Lung (tissue), 12 donors: ENCODE data around the gene JPH2. TPM values are rescaled to one million over a fixed set of nuclear protein-coding genes. Genes with fewer than 3 reads are reported as not detected.

Experiments used
- ATAC-seq: fragments of 200-7000 bp; cut with Tn5 transposase; one replicate; pipeline ENCODE4 v1.9.1; 2020; ENCODE audit warnings: moderate number of reproducible peaks; ENCODE audit not compliant: insufficient read depth, low FRiP score
- DNase-seq, 3 donors: peaks; one replicate each; pipeline ENCODE4 v3.0.0-alpha.2; 2013 to 2017
- H3K27ac ChIP-seq, 2 donors: one replicate each; pipeline ENCODE4 v1.5.1; 2013; ENCODE audit warnings: mild to moderate bottlenecking in 2 of 2, moderate library complexity in 2 of 2, control low read depth in 1 of 2, inconsistent platforms in 1 of 2, low read depth in 1 of 2, low read length in 1 of 2
- H3K27me3 ChIP-seq, 3 donors: one replicate each; pipeline ENCODE4 v1.5.1; 2013; ENCODE audit warnings: low read length in 2 of 3; ENCODE audit not compliant: control insufficient read depth in 3 of 3, insufficient read depth in 3 of 3
- H3K36me3 ChIP-seq, 4 donors: one replicate each; pipeline ENCODE4 v1.5.1; 2013; ENCODE audit warnings: low read length in 4 of 4, mild to moderate bottlenecking in 1 of 4, moderate library complexity in 1 of 4; ENCODE audit not compliant: control insufficient read depth in 4 of 4, insufficient read depth in 4 of 4
- H3K4me1 ChIP-seq, 5 donors: one replicate each; pipeline ENCODE4 v1.5.1; 2013; ENCODE audit warnings: low read length in 5 of 5, mild to moderate bottlenecking in 2 of 5, moderate library complexity in 1 of 5; ENCODE audit not compliant: control insufficient read depth in 5 of 5, insufficient read depth in 5 of 5
- H3K4me3 ChIP-seq: one replicate; pipeline ENCODE4 v1.5.1; 2013; ENCODE audit warnings: mild to moderate bottlenecking, control low read depth, moderate library complexity
- H3K9ac ChIP-seq, 2 donors: one replicate each; pipeline ENCODE4 v1.5.1; 2013; ENCODE audit warnings: low read length in 2 of 2, control low read depth in 1 of 2; ENCODE audit not compliant: insufficient read depth in 1 of 2
- H3K9me3 ChIP-seq, 4 donors: one replicate each; pipeline ENCODE4 v1.5.1; 2013; ENCODE audit warnings: low read length in 3 of 4, mild to moderate bottlenecking in 1 of 4, moderate library complexity in 1 of 4; ENCODE audit not compliant: control insufficient read depth in 4 of 4, insufficient read depth in 3 of 4
- WGBS, 2 donors: extraction: QIAGEN DNeasy Blood & Tissue Kit; methylation state at CpG; one replicate each; pipeline ENCODE4 v1.1.7; 2013; 5-methylcytosine and 5-hydroxymethylcytosine counted together
- polyA plus RNA-seq, 2 donors: library from polyadenylated mRNA; stranded (reverse); fragments of 200-250 nt; gene quantifications; one replicate each; pipeline ENCODE4 v1.2.1, GENCODE V29; 2013
- total RNA-seq, 2 donors: library from RNA; depleted of rRNA in 1 of 2; stranded (reverse); fragments of >200 nt in 1 of 2; gene quantifications; one replicate each; pipeline ENCODE4 v1.2.1, GENCODE V29; 2014 to 2021
- TF ChIP-seq, protein P1 (sequence below): IDR thresholded peaks from 2 replicates; pipeline ENCODE4 v1.5.1; 2012; ENCODE audit warnings: mild to moderate bottlenecking; ENCODE audit errors: control extremely low read depth, extremely low read depth
- donor health status: control.
- donor health status: control.
- donor health status: Bipolar disorder and iron deficiency.
- donor health status: healthy.
- donor health status: DM: yes; HTN: yes; CAD: no.

The JPH2 gene
- total and polyA plus RNA-seq, 4 donors, result 2.5 to 9.2 (median 2.7) TPM

DNA sequence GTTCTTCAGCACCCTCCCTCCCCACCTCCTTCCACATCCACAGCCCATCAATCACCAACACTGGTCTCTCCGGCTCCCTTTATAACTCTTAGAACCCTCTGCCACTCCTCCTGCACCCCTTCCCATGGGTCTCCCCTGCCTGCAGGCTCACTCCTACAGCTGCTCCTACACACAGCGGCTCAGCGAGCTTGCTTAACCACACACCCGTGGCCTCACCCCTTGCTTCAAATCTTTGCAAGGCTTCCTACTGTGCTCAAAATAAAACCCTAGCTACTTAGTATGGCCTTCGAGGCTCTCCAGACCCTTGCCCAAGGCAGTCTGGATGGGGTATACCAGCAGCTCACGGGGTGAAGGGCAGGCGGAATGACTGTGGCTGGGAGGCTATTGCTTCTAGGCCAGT lies 63.7 kb downstream of the JPH2 start:
- Histone ChIP-seq H3K4me3 (no peak overlapping the region), H3K27me3 (peaks cover 0 to 4% (median 0%) of the 10 kb centered on the region in 3 donors), H3K4me1 (peaks cover 0 to 3% (median 0%) of the 10 kb centered on the region in 5 donors), H3K9ac (no peak overlapping the region), H3K27ac (no peak overlapping the region), H3K9me3 (no peaks in the 10 kb centered on the region), H3K36me3 (no peaks in the 10 kb centered on the region)
- no peak for ATAC-seq
- WGBS, 2 donors, result 71 to 76% methylated on average over 7 of the region's 7 CpGs
- TF ChIP-seq, protein P1, sequence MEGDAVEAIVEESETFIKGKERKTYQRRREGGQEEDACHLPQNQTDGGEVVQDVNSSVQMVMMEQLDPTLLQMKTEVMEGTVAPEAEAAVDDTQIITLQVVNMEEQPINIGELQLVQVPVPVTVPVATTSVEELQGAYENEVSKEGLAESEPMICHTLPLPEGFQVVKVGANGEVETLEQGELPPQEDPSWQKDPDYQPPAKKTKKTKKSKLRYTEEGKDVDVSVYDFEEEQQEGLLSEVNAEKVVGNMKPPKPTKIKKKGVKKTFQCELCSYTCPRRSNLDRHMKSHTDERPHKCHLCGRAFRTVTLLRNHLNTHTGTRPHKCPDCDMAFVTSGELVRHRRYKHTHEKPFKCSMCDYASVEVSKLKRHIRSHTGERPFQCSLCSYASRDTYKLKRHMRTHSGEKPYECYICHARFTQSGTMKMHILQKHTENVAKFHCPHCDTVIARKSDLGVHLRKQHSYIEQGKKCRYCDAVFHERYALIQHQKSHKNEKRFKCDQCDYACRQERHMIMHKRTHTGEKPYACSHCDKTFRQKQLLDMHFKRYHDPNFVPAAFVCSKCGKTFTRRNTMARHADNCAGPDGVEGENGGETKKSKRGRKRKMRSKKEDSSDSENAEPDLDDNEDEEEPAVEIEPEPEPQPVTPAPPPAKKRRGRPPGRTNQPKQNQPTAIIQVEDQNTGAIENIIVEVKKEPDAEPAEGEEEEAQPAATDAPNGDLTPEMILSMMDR, result no peak
- DNase-seq, result no peak

DNA sequence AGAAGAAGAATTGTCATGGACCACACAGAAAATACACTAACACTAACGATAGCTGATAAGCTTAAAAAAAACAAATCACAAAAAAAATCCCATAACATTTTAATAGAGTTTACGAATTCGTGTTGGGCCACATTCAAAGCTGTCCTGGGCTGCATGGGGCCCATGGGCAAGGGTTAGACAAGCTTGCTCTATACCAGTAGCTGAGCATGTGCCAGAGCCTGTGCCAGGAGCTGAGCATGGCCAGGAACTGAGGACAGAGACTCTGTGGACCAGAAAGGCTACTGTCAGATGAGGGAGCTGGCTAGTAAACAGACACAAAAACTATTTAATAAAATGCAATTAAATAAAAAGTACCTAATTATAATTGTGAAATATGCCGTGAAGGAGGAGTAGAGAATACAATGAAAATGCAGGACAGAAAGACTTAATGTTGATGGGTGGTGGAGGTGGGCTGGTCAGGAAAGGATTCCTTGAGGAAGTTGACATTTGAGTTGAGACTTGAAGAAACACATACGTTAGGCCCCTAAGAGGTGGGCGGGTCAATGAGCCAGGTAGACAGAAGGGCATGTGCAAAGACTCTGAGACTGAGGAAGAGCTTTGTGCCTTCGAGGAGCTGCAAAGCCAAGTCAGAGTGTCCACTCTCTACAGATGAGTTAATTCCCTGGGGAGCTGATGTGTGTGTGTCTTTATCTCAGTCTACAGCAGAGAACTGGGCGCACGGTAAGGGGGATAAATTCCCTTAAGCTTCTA lies 66.1 kb downstream of the JPH2 start:
- 66 to 72% methylated on average over 9 of the region's 9 CpGs for WGBS, 2 donors
- ATAC-seq, result no peak
- Histone ChIP-seq H3K4me1 (peaks cover 0 to 3% (median 0%) of the 10 kb centered on the region in 5 donors), H3K27ac (no peak overlapping the region), H3K9ac (no peak overlapping the region), H3K36me3 (no peaks in the 10 kb centered on the region), H3K9me3 (no peaks in the 10 kb centered on the region), H3K4me3 (no peak overlapping the region), H3K27me3 (peaks cover 0 to 8% (median 4%) of the 10 kb centered on the region in 3 donors)
- no peak for DNase-seq
- TF ChIP-seq, protein P1, result no peak

DNA sequence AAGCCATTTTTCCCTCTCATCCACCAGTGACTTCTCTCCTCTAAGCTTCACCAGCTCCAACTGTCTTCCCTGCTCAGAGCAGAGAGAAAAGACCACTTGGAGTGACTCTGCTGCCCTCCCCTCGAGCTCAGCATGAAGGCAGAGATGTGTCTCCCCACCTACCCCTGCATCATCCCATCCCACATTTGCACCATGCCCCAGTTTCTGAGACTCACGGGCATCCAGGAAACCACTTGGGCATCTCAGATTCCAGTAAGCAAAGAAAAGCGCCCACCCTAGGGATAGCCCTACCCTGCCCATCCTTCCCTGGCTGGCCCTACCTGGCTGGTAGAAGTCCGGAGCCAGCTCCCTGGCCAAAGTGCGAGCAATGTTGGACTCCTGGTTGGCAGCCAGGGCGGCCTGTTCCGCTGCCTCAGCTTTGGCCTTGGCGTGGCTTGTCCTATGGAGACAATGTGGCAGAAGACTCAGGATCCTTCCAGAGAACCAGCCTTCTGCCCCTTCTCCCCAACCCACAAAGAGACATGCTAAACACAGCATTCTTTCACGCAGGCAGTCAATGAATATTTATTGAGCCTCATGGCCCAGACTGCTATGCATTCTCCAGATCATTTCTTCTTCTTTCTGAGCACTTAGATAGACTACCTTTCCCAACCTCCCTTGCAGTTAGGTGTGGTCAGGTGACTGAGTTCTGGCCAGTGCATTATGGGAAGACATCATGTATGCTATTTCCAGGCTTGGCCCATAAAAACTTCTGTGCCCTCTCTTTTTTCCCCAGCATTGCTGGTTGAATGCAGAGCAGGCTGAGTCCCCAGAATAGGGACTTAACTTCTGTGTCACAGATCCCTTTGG lies 68.6 kb downstream of the JPH2 start:
- Histone ChIP-seq H3K27me3 (peaks cover 0 to 18% (median 8%) of the 10 kb centered on the region in 3 donors), H3K4me1 (peaks cover 0 to 3% (median 0%) of the 10 kb centered on the region in 5 donors), H3K4me3 (no peak overlapping the region), H3K9ac (no peak overlapping the region), H3K27ac (no peak overlapping the region), H3K36me3 (no peaks in the 10 kb centered on the region), H3K9me3 (no peaks in the 10 kb centered on the region)
- TF ChIP-seq, protein P1, result no peak
- ATAC-seq (no peak), DNase-seq (no peak)
- 87 to 90% methylated on average over 9 of the region's 9 CpGs for WGBS, 2 donors
